Endothelial cell (in vitro differentiated cells): ENCODE results near the gene SCLY. TPM values are rescaled to one million over a fixed set of nuclear protein-coding genes. Genes with fewer than 3 reads are reported as not detected.

Experiments used
- DNase-seq: peaks from one replicate; pipeline ENCODE4 v3.0.0; 2021; ENCODE audit warnings: low spot score
- H3K27ac Mint-ChIP-seq: one replicate; pipeline ENCODE4 v1.8.0; 2021; ENCODE audit warnings: mixed read lengths, inconsistent platforms; ENCODE audit not compliant: unreplicated experiment
- H3K27me3 Mint-ChIP-seq: one replicate; pipeline ENCODE4 v1.8.0; 2021; ENCODE audit warnings: mild to moderate bottlenecking, moderate library complexity, mixed read lengths, inconsistent platforms; ENCODE audit not compliant: unreplicated experiment
- H3K36me3 Mint-ChIP-seq: one replicate; pipeline ENCODE4 v1.8.0; 2021; ENCODE audit warnings: mild to moderate bottlenecking, low read depth, mixed read lengths, inconsistent platforms; ENCODE audit not compliant: unreplicated experiment
- H3K4me1 Mint-ChIP-seq: one replicate; pipeline ENCODE4 v1.8.0; 2021; ENCODE audit warnings: mild to moderate bottlenecking, mixed read lengths, inconsistent platforms; ENCODE audit not compliant: unreplicated experiment
- H3K4me3 Mint-ChIP-seq: one replicate; pipeline ENCODE4 v1.8.0; 2021; ENCODE audit warnings: mild to moderate bottlenecking, mixed read lengths, inconsistent platforms; ENCODE audit not compliant: unreplicated experiment
- H3K9me3 Mint-ChIP-seq: one replicate; pipeline ENCODE4 v1.8.0; 2021; ENCODE audit warnings: mixed read lengths, inconsistent platforms; ENCODE audit not compliant: unreplicated experiment
- CTCF ChIP-seq: fragments of 200-600 bp; sonication (generic); IDR thresholded peaks from one replicate; pipeline ENCODE4 v1.5.0; 2021; ENCODE audit warnings: antibody characterized with exemption; ENCODE audit not compliant: unreplicated experiment
- total RNA-seq: library from RNA; stranded (reverse); fragmentation: NEBNext Ultra II Directional; extraction: Animal tissue kit (Norgen Biotek cat#: 25700); gene quantifications from one replicate; pipeline ENCODE4 v1.2.1, GENCODE V29; 2021; ENCODE audit not compliant: unreplicated experiment

SCLY gene
- total RNA-seq, 1 donor from 2014 or later = 17.7 TPM

DNA sequence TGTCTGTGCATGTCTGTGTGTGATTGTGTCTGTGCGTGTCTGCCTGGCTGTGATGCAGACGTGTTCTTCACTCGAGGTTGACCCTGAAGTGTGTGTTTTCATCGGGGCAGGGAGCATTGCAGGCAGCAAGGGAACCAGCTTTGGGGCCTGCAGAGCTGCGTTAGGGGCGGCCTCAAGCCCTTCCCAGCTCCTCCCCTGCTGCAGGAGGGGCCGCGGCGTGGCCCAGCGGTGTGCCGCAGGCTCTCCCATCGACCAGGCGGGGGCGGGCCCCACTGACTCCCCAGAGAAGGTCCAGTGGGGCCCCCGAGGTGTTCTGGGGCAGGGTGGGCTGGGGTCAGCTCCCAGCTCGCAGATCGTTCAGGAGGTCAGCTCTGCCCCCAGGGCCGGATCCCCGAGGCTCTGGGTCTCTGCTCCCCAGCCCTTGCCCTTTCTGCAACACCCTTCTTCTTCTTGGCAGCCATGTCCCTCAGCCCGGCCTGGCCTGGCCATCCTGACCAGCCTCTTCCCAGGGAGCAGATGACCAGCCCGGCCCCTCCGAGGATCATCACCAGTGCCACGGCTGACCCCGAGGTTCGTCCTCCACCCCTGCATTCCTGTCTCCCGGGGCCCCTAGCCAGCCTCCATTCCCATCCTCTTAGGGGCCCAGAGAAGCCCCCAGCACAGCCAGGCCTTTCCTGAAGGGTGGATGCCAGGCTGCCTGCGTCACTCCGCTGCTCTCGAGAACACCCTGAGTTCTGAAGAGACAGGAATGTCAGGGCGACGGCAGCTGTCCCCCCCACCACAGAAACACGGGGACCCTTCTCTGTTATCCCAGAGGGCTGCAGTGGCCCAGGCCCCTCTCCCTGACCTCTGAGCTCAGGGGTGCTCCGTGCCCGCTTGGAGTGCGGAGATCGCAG lies 66.6 kb downstream of the SCLY start:
- H3K4me3 Mint-ChIP-seq = no peak overlapping the region
- no peak overlapping the region for H3K27ac Mint-ChIP-seq
- peaks cover 8% of the 10 kb centered on the region for H3K27me3 Mint-ChIP-seq
- no peaks in the 10 kb centered on the region for H3K9me3 Mint-ChIP-seq
- no peaks in the 10 kb centered on the region for H3K36me3 Mint-ChIP-seq
- no peak for TF ChIP-seq CTCF
- H3K4me1 Mint-ChIP-seq = no peaks in the 10 kb centered on the region
- no peak for DNase-seq

DNA sequence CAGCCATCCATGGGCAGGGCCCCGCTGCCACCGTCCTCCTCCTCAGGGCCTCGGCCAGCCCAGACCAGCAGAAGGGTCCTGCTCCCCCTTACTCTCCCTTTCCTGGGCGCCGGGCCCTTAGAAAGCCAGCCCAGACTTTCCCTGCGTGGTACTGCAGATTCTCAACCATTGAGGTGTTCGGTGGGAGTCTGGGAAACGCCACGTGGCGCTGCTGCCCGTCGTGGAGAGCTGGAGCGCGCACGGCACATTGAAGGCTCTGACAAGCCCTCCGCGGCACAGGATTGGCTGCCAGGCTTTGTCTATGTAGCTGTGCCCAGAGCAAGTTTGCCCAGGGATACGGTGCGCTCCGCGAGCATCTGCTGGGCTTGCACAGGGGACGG lies 67.2 kb downstream of the SCLY start:
- Mint-ChIP-seq H3K27ac (no peak overlapping the region), H3K36me3 (no peaks in the 10 kb centered on the region), H3K9me3 (no peaks in the 10 kb centered on the region), H3K4me1 (no peaks in the 10 kb centered on the region), H3K27me3 (peaks cover 10% of the 10 kb centered on the region), H3K4me3 (no peak overlapping the region)
- no peak for TF ChIP-seq CTCF
- DNase-seq = no peak

DNA sequence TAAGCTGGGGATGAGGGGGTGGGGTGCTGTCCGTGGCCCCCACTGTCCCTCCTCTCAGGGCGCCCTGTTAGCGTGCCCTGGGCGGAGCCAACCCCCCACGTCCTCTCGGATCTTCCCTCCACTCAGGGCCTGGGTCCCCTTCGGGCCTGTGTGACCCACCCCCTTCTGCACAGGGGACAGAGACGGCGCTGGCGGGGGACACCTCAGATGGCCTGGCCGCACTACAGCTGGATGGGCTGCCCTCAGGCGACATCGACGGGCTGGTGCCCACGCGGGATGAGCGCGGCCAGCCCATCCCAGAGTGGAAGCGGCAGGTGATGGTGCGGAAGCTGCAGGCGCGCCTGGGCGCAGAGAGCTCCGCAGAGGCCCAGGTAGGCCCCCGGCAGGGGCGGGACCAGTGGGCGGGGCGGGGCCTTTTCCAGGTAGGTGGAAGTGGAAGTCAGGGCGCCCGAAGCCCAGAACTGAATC lies 67.8 kb downstream of the SCLY start:
- no peak for DNase-seq
- Mint-ChIP-seq H3K9me3 (no peaks in the 10 kb centered on the region), H3K4me3 (no peak overlapping the region), H3K4me1 (no peaks in the 10 kb centered on the region), H3K36me3 (no peaks in the 10 kb centered on the region), H3K27ac (no peak overlapping the region), H3K27me3 (peaks cover 12% of the 10 kb centered on the region)
- TF ChIP-seq CTCF = no peak

DNA sequence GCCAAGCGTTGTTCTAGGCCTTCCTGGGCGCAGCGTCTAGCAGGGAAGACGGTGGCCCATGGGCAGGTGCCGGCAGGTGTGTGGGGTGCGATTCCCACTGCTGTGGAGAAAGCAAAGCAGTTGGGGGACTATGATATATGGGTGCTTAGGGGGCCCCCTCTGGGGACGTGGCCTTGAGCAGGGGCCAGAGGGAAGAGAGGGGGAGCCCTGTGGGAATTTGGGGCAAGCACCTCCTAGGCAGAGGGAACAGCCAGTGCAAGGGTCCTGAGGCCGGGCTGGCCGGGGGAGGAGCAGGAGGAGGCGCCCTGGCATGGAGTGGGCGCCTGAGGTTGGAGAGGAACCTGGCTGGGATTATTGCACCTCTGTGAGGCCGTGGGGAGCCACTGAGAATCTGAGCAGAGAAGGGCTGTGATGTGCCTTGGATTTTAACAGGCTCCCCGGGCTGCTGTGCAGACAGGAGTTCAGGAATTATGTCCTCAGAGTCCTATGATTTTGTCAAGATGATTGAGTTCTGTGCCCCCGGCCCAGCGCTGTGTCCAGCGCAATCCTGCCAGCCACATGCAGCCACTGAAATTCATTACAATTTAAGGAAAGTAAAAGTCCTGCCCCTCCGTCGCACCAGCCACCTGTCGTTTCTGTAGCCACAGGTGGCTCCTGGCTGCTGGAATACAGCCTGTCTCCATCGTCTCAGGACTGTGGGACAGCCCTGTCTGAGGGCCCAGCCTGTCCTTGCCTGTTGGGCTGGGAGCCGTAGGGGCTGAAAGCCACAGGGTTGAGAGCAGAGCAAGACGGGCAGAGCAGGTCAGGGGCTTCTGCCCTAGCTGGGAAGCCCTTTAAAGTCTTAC lies 68.6 kb downstream of the SCLY start:
- Mint-ChIP-seq H3K36me3 (no peaks in the 10 kb centered on the region), H3K27ac (no peak overlapping the region), H3K9me3 (no peaks in the 10 kb centered on the region), H3K4me3 (no peak overlapping the region), H3K27me3 (peaks cover 9% of the 10 kb centered on the region), H3K4me1 (no peaks in the 10 kb centered on the region)
- no peak for DNase-seq
- no peak for TF ChIP-seq CTCF
